GM18508 (cell line): ENCODE data around the gene TMEM54.

Experiments used
- ATAC-seq: cut with Tn5 transposase; IDR thresholded peaks from one replicate; pipeline ENCODE4 v1.9.1; 2021; ENCODE audit warnings: moderate number of reproducible peaks; ENCODE audit not compliant: insufficient read depth, unreplicated experiment

TMEM54 gene

DNA sequence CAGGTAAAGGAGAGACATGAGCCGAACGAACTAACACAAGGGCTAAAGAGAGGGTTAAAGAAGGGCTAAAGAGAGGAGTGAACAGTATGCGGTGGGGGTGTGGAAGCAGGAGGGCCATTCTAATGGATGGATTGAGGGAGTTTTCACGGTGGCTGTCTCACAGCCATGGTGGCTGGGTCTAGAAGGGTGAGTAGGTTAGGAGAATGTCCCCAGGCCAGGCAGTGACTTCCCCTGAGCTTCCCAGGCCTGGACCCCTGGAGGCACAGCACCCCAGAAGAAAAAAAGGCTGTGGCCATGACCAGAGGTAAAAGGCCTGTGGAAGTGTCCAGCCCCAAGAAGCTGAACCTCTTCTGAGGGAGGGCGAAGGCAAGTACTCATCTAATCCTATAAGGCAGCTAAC lies 34.0 kb downstream of the TMEM54 start:
- no peak for ATAC-seq

- no peak for ATAC-seq
Observed at GRCh38 chr1:32865639-32866405, 35.4 kb downstream of the TMEM54 start.

DNA sequence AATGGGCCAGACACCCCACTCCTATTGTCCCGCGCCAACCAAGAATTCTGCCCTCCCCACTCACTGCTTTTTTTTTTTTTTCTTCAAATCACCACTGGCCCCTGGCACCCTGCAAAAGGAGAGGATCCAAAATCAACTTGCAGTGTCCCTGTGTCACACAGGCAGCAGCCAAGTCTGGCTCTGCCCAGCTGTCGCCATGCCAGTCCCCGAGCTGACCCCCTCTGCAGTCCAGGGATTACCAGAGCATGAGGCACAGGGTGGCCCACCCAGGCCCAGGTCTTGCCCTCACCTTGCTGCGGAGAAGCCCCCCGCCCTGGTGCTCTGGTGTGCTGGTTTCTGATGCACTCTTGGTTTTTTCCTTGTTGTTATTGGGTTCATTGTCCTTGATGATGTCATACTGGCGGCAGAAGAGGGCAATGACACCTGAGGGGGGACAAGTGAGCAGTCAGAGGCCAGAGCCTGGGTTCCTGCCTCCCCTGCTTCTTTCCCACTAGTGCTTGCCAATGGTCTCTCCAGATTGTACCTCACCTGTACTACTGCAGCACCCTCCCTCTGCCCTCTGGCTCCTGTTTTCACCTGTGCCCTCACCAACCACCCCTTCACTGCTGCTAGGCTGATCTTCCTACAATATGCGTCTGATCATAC lies 36.7 kb downstream of the TMEM54 start:
- no peak for ATAC-seq

DNA sequence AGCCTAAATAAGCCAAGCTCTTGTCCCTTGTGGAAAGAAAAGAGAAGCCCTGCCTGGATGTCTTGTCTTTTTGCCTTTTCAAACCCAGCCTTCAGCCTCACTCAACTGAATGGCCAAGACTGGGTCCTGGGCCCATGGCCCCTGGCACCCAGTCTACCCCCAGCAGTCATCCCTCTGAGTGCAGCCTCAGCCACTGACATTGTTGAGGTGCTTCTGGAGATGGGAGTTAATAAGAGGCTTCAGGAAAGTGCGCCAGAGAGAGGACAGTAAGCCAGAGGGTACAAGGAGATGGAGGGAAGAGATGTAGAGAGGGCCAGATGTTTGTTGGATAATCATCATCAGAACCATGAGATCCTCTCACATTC lies 37.3 kb downstream of the TMEM54 start:
- no peak for ATAC-seq

GRCh38 chr1:32863218-32863880 lies 37.8 kb downstream of the TMEM54 start:
- ATAC-seq: no peak

GRCh38 chr1:32861904-32862695 lies 39.1 kb downstream of the TMEM54 start:
- ATAC-seq: no peak

DNA sequence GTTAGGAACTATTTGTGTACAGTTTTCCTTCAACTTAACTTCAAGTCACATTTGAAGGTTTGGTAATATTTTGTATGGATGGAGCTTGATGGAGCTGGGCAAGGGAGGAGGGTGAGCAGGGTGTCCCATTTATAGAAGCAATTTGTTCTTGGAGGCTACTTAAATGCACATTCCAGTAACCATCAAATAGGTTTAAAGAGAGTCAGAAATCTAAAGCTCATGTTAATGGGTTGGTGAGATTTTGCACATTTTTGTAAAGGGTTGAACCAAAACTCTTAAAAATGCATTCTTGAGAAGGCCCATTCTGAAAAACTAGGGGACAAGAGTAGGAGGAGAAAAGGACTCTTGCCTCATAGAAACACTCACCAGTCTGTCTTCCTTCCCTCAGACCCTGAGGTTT lies 40.6 kb downstream of the TMEM54 start:
- ATAC-seq: no peak

DNA sequence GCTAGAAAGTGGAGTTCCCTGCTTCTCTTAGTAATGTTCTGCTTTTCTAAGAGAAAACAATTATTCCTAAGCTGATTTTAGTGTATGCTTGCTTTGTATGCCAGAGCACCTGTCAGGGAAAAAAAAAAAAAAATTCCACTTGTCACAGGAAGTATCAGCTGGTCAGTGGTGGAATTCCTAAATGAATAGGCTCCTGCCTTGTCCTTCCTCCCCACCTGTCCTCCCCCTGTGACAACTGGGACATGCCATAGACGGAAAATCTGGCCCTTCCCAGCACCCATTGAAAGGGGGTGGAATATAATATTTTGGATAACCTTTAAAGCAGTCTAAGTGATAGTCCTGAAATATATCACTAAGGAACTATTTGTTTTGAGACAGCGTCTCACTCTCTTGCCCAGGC lies 41.3 kb downstream of the TMEM54 start:
- ATAC-seq: no peak

- ATAC-seq: no peak
Observed at GRCh38 chr1:32858791-32859190, 42.4 kb downstream of the TMEM54 start.

GRCh38 chr1:32858136-32858535 lies 43.1 kb downstream of the TMEM54 start:
- no peak for ATAC-seq

DNA sequence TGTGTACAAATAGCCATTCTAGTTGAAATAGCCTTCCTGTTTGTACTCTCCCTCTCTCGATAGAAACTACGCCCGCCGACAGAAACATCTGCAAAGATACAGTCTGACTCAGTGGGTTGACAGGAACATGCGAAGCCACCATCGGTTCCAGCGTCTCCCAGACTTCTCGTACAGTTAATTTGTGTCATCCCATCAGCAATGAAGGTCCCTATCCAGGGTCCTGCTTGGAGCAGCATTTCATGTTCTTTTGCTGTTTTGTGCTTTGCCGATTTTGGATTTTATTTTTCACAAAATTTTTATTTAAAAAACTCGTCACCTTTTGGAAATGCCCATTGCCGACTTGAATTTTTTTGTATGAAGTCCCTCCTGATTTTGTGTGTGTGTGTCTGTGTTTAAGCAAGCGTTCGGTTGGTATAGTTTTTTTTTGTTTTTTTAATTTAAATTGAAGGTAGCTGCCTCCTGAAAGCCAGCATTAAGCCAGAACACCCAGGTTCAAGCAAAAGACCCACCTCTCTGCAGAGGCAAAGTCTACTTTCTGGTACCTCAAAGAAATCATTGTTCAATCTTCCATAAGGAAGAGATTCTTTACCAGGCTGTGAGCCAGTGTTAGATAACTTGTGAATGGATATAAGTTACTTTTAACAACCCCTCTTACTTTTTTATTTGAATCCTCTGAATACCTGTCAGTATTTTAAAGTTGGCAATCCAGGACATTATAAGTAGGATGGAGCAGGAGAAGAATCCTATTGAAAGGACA lies 45.1 kb downstream of the TMEM54 start:
- ATAC-seq: no peak

- ATAC-seq: no peak
Observed at GRCh38 chr1:32848354-32849063, 52.7 kb downstream of the TMEM54 start.
